ENCODE measurements around the gene PLPP1. TPM values are rescaled to one million over a fixed set of nuclear protein-coding genes. Genes with fewer than 3 reads are reported as not detected.

Gene PLPP1
- total and polyA plus RNA-seq, 2 of the 8 experiments (the other 6 are each of a cell fraction or from before 2014, with no cell fraction given) = 43.7 to 91.3 TPM

DNA sequence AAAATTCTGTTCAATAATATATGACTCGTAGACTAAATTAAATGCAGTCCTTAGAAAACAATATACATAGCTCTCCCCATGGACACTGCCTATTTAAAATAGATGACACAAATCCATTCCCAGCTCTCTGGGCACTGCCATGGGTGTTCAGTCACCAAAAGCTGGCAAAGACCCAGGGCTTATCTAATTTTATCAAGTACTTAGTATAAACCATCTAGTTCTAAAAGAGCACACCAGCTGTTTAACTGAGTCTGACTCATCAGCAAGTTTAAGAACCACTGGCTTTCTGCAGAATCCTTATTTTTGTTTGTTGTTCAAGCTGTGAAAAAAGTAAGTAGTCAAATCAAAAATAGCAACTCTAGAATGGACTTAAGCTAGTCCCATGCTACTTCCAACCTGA is 107.6 kb downstream of the PLPP1 start (continued):
- TF ChIP-seq, protein P1, sequence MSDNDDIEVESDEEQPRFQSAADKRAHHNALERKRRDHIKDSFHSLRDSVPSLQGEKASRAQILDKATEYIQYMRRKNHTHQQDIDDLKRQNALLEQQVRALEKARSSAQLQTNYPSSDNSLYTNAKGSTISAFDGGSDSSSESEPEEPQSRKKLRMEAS (IDR thresholded peaks at IDR 0.05) = no peak
- no peak for TF ChIP-seq SP4 (IDR thresholded peaks at IDR 0.05; ENCODE audit: low read length)
- no peak for TF ChIP-seq TAF7 (optimal IDR thresholded peaks at IDR 0.05; ENCODE audit: borderline replicate concordance, low read depth, low read length)
- no peak for TF ChIP-seq CBX8 (IDR thresholded peaks at IDR 0.05; ENCODE audit: borderline replicate concordance, low read depth, low read length)
- TF ChIP-seq SIX5 (IDR thresholded peaks at IDR 0.05; ENCODE audit: low read depth, low read length) = no peak
- no peak for TF ChIP-seq CTBP2 (IDR thresholded peaks at IDR 0.05; ENCODE audit: borderline replicate concordance, insufficient read depth, insufficient read length, low read length)
- TF ChIP-seq RFX5 (IDR thresholded peaks at IDR 0.05; ENCODE audit: borderline replicate concordance, low read depth, low read length) = no peak
- TF ChIP-seq RAD21 (IDR thresholded peaks at IDR 0.05 in 1 of 2, conservative IDR thresholded peaks at IDR 0.05 in 1 of 2; ENCODE audit: low read depth in 2 of 2, low read length in 2 of 2) = no peak
- no peak for TF ChIP-seq FOSL1 (IDR thresholded peaks at IDR 0.05; ENCODE audit: insufficient read depth, low read depth, low read length)

Measured in H1 (cell line).